Activated CD8-positive, alpha-beta T cell treated with anti-CD3 and anti-CD28 coated beads for 36 hours (primary cell): Measurements from ENCODE around the gene BPIFB4. TPM values are rescaled to one million over a fixed set of nuclear protein-coding genes. Genes with fewer than 3 reads are reported as not detected.
"Not testable (repeated sequence)": the region's sequence is repeated elsewhere in the genome, so short reads cannot be mapped to it uniquely, and the experiment has no call there.

Experiments used
- ATAC-seq: fragments of 200-7000 bp; cut with Tn5 transposase; one replicate; pipeline ENCODE4 v1.10.0; 2021; ENCODE audit warnings: mild to moderate bottlenecking, moderate library complexity
- CTCF ChIA-PET: fragments of 350-600 bp; sonication (Branson Sonifier 250); formaldehyde crosslinking; loops from one replicate; lab custom pipeline; 2021; ENCODE audit warnings: antibody characterized with exemption; lab: Charles Lee
- POLR2A ChIA-PET: fragments of 350-600 bp; sonication (Branson Sonifier 250); formaldehyde crosslinking; loops from one replicate; lab custom pipeline; 2021; ENCODE audit warnings: antibody characterized with exemption; lab: Charles Lee
- DNase-seq: peaks from one replicate; pipeline ENCODE4 v3.0.0-alpha.2; 2020
- H3K27ac Mint-ChIP-seq: one replicate; pipeline ENCODE4 v1.8.0; 2021; ENCODE audit warnings: mild to moderate bottlenecking, mixed read lengths
- H3K27me3 Mint-ChIP-seq: one replicate; pipeline ENCODE4 v1.8.0; 2021; ENCODE audit warnings: mixed read lengths
- H3K36me3 Mint-ChIP-seq: one replicate; pipeline ENCODE4 v1.8.0; 2021; ENCODE audit warnings: low read depth, mixed read lengths
- H3K4me1 Mint-ChIP-seq: one replicate; pipeline ENCODE4 v1.8.0; 2021; ENCODE audit warnings: low read depth, mixed read lengths
- H3K4me3 Mint-ChIP-seq: one replicate; pipeline ENCODE4 v1.8.0; 2021; ENCODE audit warnings: mild to moderate bottlenecking, moderate library complexity, mixed read lengths
- H3K9me3 Mint-ChIP-seq: one replicate; pipeline ENCODE4 v1.8.0; 2021; ENCODE audit warnings: mixed read lengths
- intact Hi-C: fragments of 100-400 bp; cut with micrococcal nuclease; formaldehyde crosslinking; loops from one replicate; pipeline ENCODE4 v1.10.0; 2022
- total RNA-seq, 2 experiments: library from RNA; stranded (reverse); gene quantifications; one replicate each; pipeline ENCODE4 v1.2.3, GENCODE V29; 2021
- TF ChIP-seq, protein P1 (sequence below): fragments of 200-600 bp; IDR thresholded peaks from one replicate; pipeline ENCODE4 v1.8.0; 2022; ENCODE audit warnings: antibody characterized with exemption, mild to moderate bottlenecking

The BPIFB4 gene
- total RNA-seq, 2 experiments from 2014 or later = not detected

GRCh38 chr20:33120934-33121333, 41.5 kb downstream of the BPIFB4 start:
- POLR2A ChIA-PET = no interaction called here

GRCh38 chr20:33122297-33122696, 42.9 kb downstream of the BPIFB4 start:
- ATAC-seq, H3K27me3 Mint-ChIP-seq, CTCF ChIA-PET, POLR2A ChIA-PET, DNase-seq, H3K27ac Mint-ChIP-seq, intact Hi-C loops, H3K36me3 Mint-ChIP-seq, H3K4me3 Mint-ChIP-seq, H3K9me3 Mint-ChIP-seq: not testable (repeated sequence)
- peaks cover 15% of the 10 kb centered on the region for H3K4me1 Mint-ChIP-seq

More at GRCh38 chr20:33120934-33121333, 41.5 kb downstream of the BPIFB4 start:
- peaks cover 2% of the 10 kb centered on the region for H3K27me3 Mint-ChIP-seq
- peaks cover 2% of the 10 kb centered on the region for H3K36me3 Mint-ChIP-seq
- no peak overlapping the region for H3K4me3 Mint-ChIP-seq
- no peak overlapping the region for H3K27ac Mint-ChIP-seq
- no peaks in the 10 kb centered on the region for H3K9me3 Mint-ChIP-seq
- no peak for ATAC-seq
- TF ChIP-seq, protein P1, sequence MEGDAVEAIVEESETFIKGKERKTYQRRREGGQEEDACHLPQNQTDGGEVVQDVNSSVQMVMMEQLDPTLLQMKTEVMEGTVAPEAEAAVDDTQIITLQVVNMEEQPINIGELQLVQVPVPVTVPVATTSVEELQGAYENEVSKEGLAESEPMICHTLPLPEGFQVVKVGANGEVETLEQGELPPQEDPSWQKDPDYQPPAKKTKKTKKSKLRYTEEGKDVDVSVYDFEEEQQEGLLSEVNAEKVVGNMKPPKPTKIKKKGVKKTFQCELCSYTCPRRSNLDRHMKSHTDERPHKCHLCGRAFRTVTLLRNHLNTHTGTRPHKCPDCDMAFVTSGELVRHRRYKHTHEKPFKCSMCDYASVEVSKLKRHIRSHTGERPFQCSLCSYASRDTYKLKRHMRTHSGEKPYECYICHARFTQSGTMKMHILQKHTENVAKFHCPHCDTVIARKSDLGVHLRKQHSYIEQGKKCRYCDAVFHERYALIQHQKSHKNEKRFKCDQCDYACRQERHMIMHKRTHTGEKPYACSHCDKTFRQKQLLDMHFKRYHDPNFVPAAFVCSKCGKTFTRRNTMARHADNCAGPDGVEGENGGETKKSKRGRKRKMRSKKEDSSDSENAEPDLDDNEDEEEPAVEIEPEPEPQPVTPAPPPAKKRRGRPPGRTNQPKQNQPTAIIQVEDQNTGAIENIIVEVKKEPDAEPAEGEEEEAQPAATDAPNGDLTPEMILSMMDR = no peak
- no peak for DNase-seq
- intact Hi-C loops = no loop called here
- CTCF ChIA-PET = no interaction called here
- H3K4me1 Mint-ChIP-seq = peaks cover 15% of the 10 kb centered on the region

DNA sequence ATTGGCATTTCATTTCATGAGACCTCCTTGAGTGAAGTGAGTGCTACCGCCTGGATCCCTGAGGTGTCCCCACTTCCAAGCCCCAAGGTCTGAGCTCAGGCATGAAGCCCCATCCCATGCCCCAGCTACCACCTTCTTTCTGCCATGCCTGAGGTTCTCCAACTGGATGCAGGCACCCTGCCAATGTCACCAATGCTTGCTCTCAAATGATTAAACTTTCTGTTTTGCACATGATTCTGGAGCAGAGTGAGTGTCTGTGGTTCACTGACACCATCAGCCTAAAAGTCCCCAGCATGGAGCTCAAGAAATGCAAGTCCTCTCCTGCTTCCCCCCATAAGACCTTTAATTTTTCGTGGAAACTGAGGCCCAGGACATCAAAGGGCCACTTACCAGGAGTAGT, 44.8 kb downstream of the BPIFB4 start:
- DNase-seq (no peak), ATAC-seq (no peak)
- intact Hi-C loops = no loop called here
- H3K9me3 Mint-ChIP-seq = no peaks in the 10 kb centered on the region
- POLR2A ChIA-PET = no interaction called here
- H3K27me3 Mint-ChIP-seq = peaks cover 3% of the 10 kb centered on the region
- H3K36me3 Mint-ChIP-seq = peaks cover 2% of the 10 kb centered on the region
- no peak overlapping the region for H3K4me3 Mint-ChIP-seq
- CTCF ChIA-PET = interaction anchor here (1.0 kb wide), 1 partner anchor 28 kb away, joined by 3 read pairs; no protein-coding TSS in a partner anchor
- no peak overlapping the region for H3K27ac Mint-ChIP-seq
- TF ChIP-seq, protein P1 = no peak
- peaks cover 13% of the 10 kb centered on the region for H3K4me1 Mint-ChIP-seq

GRCh38 chr20:33124994-33125393, 45.6 kb downstream of the BPIFB4 start:
- peaks cover 6% of the 10 kb centered on the region for H3K4me1 Mint-ChIP-seq
- no peak overlapping the region for H3K4me3 Mint-ChIP-seq
- no peak overlapping the region for H3K27ac Mint-ChIP-seq
- intact Hi-C loops = no loop called here
- CTCF ChIA-PET = no interaction called here
- H3K36me3 Mint-ChIP-seq = peaks cover 2% of the 10 kb centered on the region
- H3K27me3 Mint-ChIP-seq = peaks cover 4% of the 10 kb centered on the region
- no peak for ATAC-seq
- no peaks in the 10 kb centered on the region for H3K9me3 Mint-ChIP-seq
- DNase-seq = no peak
- POLR2A ChIA-PET = no interaction called here
- TF ChIP-seq, protein P1 = no peak

- ATAC-seq (no peak), DNase-seq (no peak)
- TF ChIP-seq, protein P1 = no peak
- POLR2A ChIA-PET = no interaction called here
- Mint-ChIP-seq H3K9me3 (no peaks in the 10 kb centered on the region), H3K4me3 (no peak overlapping the region), H3K27me3 (peaks cover 4% of the 10 kb centered on the region), H3K36me3 (peaks cover 2% of the 10 kb centered on the region), H3K27ac (no peak overlapping the region), H3K4me1 (no peaks in the 10 kb centered on the region)
- intact Hi-C loops = no loop called here
- CTCF ChIA-PET = no interaction called here
Observed at GRCh38 chr20:33125983-33126382, 46.5 kb downstream of the BPIFB4 start.
